NCI-H2107 treated with DMSO at 0.1 percent for 48 hours (cell line): Measurements from ENCODE around the gene CACNA1D.
A peak's percentile ranks its signal among the peaks of the same experiment; 100 is the strongest.

Experiments
- DNase-seq: peaks from one replicate; lab custom pipeline; 2025; ENCODE audit not compliant: unreplicated experiment; lab: John Stamatoyannopoulos, UW

CACNA1D gene

GRCh38 chr3:53739966-53740365 lies 245.6 kb downstream of the CACNA1D start:
- DNase-seq: no peak

- DNase-seq: no peak
Measured at GRCh38 chr3:53740956-53741355, 246.5 kb downstream of the CACNA1D start.

- peak; percentile 80 for DNase-seq
Measured at GRCh38 chr3:53744351-53744750, 249.9 kb downstream of the CACNA1D start.

GRCh38 chr3:53747559-53747958 lies 253.1 kb downstream of the CACNA1D start:
- no peak for DNase-seq

- no peak for DNase-seq
Measured at GRCh38 chr3:53748512-53749271, 254.3 kb downstream of the CACNA1D start.

GRCh38 chr3:53749448-53749847 lies 255.0 kb downstream of the CACNA1D start:
- no peak for DNase-seq

GRCh38 chr3:53750253-53751210 lies 256.1 kb downstream of the CACNA1D start:
- DNase-seq: no peak

- peak; percentile 41 for DNase-seq
Measured at GRCh38 chr3:53753518-53754183, 259.2 kb downstream of the CACNA1D start.

- DNase-seq: no peak
Measured at GRCh38 chr3:53754325-53754724, 259.9 kb downstream of the CACNA1D start.

GRCh38 chr3:53758846-53759245 lies 264.4 kb downstream of the CACNA1D start:
- DNase-seq: no peak

GRCh38 chr3:53763353-53763752 lies 268.9 kb downstream of the CACNA1D start:
- no peak for DNase-seq

GRCh38 chr3:53764026-53764775 lies 269.8 kb downstream of the CACNA1D start:
- DNase-seq: no peak

GRCh38 chr3:53765753-53766152 lies 271.3 kb downstream of the CACNA1D start:
- DNase-seq: no peak

GRCh38 chr3:53766706-53767105 lies 272.3 kb downstream of the CACNA1D start:
- no peak for DNase-seq

- DNase-seq: no peak
Measured at GRCh38 chr3:53768478-53769459, 274.4 kb downstream of the CACNA1D start.

GRCh38 chr3:53772562-53772961 lies 278.2 kb downstream of the CACNA1D start:
- no peak for DNase-seq

GRCh38 chr3:53773021-53773436 lies 278.6 kb downstream of the CACNA1D start:
- DNase-seq: no peak

- DNase-seq: no peak
Measured at GRCh38 chr3:53773611-53774368, 279.4 kb downstream of the CACNA1D start.

- DNase-seq: no peak
Measured at GRCh38 chr3:53774414-53774813, 280.0 kb downstream of the CACNA1D start.
